Peyer's patch (tissue), 4 donors: Measurements from ENCODE around the gene LYPD8.

Experiments used
- CTCF ChIP-seq, 6 experiments: fragments of 450-650 bp in 4 of 6; fragments of 200-600 bp in 2 of 6; sonication (generic) in 1 of 6; IDR thresholded peaks; one replicate each; pipeline ENCODE4 v1.5.1; 2017 to 2019; ENCODE audit warnings: antibody characterized with exemption in 6 of 6, mild to moderate bottlenecking in 3 of 6, moderate library complexity in 1 of 6
- POLR2A ChIP-seq, 2 donors: fragments of 450-650 bp; IDR thresholded peaks; one replicate each; pipeline ENCODE4 v1.5.1; 2017; ENCODE audit warnings: antibody characterized with exemption in 2 of 2, mild to moderate bottlenecking in 2 of 2, moderate library complexity in 2 of 2

GRCh38 chr1:248792342-248792741, 36.8 kb upstream of the LYPD8 start:
- TF ChIP-seq CTCF (IDR thresholded peaks at IDR 0.05) (no peak), POLR2A (IDR thresholded peaks at IDR 0.05) (no peak)
